Keratinocyte (primary cell): ENCODE measurements around the gene ZFPM1.

ENCODE experiments used
- EZH2 ChIP-seq: IDR thresholded peaks from one replicate; pipeline ENCODE4 v1.6.1; 2012; ENCODE audit warnings: inconsistent platforms, mild to moderate bottlenecking, low read length, moderate library complexity
- TF ChIP-seq, protein P1 (sequence below), 3 experiments: IDR thresholded peaks in 1 of 3; conservative IDR thresholded peaks in 1 of 3; optimal IDR thresholded peaks in 1 of 3; 2 replicates in 2 of 3; 3 replicates in 1 of 3; pipeline versions ENCODE3 to v1.5.1; 2011; ENCODE audit warnings: low read length in 3 of 3, mild to moderate bottlenecking in 3 of 3, moderate library complexity in 2 of 3, control low read depth in 1 of 3, inconsistent platforms in 1 of 3; ENCODE audit not compliant: insufficient read depth in 2 of 3; ENCODE audit errors: extremely low read depth in 1 of 3

DNA sequence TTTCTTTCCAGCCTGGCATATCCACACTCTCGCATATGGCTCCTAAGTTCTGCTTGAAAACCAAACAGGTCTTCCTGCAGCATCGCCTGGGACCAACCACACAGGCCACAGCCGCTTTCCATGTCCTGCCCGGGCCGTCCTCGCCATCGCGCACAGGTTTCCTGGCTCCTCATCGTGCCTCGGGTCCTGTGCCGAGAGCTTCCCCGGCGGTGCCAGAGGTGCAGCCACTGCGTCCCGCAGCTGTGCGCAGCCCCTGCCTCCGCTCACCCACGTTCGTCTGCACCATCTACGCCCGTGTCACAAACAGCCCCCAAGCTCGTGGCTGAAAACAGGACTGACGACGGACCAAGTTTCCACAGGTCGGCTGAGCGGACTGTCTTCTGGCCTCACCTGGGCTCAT, 6.3 kb upstream of the ZFPM1 start:
- TF ChIP-seq, protein P1, sequence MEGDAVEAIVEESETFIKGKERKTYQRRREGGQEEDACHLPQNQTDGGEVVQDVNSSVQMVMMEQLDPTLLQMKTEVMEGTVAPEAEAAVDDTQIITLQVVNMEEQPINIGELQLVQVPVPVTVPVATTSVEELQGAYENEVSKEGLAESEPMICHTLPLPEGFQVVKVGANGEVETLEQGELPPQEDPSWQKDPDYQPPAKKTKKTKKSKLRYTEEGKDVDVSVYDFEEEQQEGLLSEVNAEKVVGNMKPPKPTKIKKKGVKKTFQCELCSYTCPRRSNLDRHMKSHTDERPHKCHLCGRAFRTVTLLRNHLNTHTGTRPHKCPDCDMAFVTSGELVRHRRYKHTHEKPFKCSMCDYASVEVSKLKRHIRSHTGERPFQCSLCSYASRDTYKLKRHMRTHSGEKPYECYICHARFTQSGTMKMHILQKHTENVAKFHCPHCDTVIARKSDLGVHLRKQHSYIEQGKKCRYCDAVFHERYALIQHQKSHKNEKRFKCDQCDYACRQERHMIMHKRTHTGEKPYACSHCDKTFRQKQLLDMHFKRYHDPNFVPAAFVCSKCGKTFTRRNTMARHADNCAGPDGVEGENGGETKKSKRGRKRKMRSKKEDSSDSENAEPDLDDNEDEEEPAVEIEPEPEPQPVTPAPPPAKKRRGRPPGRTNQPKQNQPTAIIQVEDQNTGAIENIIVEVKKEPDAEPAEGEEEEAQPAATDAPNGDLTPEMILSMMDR (optimal IDR thresholded peaks at IDR 0.05 in 1 of 3, IDR thresholded peaks at IDR 0.05 in 1 of 3, conservative IDR thresholded peaks at IDR 0.05 in 1 of 3; ENCODE audit: extremely low read depth in 1 of 3, insufficient read depth in 2 of 3, low read length in 3 of 3) = no peak
- no peak for TF ChIP-seq EZH2
